ENCODE data around the gene TCF19.

GRCh38 chr6:31125586-31126363, 32.6 kb upstream of the TCF19 start:
- TF ChIP-seq, protein P1, sequence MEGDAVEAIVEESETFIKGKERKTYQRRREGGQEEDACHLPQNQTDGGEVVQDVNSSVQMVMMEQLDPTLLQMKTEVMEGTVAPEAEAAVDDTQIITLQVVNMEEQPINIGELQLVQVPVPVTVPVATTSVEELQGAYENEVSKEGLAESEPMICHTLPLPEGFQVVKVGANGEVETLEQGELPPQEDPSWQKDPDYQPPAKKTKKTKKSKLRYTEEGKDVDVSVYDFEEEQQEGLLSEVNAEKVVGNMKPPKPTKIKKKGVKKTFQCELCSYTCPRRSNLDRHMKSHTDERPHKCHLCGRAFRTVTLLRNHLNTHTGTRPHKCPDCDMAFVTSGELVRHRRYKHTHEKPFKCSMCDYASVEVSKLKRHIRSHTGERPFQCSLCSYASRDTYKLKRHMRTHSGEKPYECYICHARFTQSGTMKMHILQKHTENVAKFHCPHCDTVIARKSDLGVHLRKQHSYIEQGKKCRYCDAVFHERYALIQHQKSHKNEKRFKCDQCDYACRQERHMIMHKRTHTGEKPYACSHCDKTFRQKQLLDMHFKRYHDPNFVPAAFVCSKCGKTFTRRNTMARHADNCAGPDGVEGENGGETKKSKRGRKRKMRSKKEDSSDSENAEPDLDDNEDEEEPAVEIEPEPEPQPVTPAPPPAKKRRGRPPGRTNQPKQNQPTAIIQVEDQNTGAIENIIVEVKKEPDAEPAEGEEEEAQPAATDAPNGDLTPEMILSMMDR (IDR thresholded peaks at IDR 0.05; ENCODE audit: poor library complexity, severe bottlenecking): no peak
- no peak for TF ChIP-seq EZH2 (IDR thresholded peaks at IDR 0.05; ENCODE audit: borderline replicate concordance, insufficient read depth, low read length, poor library complexity, severe bottlenecking)
- TF ChIP-seq MXI1 (conservative IDR thresholded peaks at IDR 0.05; ENCODE audit: poor library complexity, severe bottlenecking): no peak
- no peak for TF ChIP-seq POLR2AphosphoS5 (IDR thresholded peaks at IDR 0.05)
- TF ChIP-seq RAD21 (conservative IDR thresholded peaks at IDR 0.05): no peak
- TF ChIP-seq, protein P2, sequence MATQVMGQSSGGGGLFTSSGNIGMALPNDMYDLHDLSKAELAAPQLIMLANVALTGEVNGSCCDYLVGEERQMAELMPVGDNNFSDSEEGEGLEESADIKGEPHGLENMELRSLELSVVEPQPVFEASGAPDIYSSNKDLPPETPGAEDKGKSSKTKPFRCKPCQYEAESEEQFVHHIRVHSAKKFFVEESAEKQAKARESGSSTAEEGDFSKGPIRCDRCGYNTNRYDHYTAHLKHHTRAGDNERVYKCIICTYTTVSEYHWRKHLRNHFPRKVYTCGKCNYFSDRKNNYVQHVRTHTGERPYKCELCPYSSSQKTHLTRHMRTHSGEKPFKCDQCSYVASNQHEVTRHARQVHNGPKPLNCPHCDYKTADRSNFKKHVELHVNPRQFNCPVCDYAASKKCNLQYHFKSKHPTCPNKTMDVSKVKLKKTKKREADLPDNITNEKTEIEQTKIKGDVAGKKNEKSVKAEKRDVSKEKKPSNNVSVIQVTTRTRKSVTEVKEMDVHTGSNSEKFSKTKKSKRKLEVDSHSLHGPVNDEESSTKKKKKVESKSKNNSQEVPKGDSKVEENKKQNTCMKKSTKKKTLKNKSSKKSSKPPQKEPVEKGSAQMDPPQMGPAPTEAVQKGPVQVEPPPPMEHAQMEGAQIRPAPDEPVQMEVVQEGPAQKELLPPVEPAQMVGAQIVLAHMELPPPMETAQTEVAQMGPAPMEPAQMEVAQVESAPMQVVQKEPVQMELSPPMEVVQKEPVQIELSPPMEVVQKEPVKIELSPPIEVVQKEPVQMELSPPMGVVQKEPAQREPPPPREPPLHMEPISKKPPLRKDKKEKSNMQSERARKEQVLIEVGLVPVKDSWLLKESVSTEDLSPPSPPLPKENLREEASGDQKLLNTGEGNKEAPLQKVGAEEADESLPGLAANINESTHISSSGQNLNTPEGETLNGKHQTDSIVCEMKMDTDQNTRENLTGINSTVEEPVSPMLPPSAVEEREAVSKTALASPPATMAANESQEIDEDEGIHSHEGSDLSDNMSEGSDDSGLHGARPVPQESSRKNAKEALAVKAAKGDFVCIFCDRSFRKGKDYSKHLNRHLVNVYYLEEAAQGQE (IDR thresholded peaks at IDR 0.05; ENCODE audit: borderline replicate concordance): no peak
- TF ChIP-seq EP300 (conservative IDR thresholded peaks at IDR 0.05; ENCODE audit: poor library complexity, severe bottlenecking): no peak
- TF ChIP-seq TAF1 (IDR thresholded peaks at IDR 0.05; ENCODE audit: low read depth): no peak
- no peak for TF ChIP-seq SMC3 (conservative IDR thresholded peaks at IDR 0.05; ENCODE audit: poor library complexity)
